Spleen (tissue), 11 donors: ENCODE data around the gene EIF1AD. TPM values are rescaled to one million over a fixed set of nuclear protein-coding genes. Genes with fewer than 3 reads are reported as not detected.
A peak's percentile ranks its signal among the peaks of the same experiment; 100 is the strongest.

Source experiments
- DNase-seq: peaks from one replicate; pipeline ENCODE4 v3.0.0-alpha.2; 2020
- H3K27ac ChIP-seq, 8 donors: fragments of 200-600 bp; sonication (generic) in 7 of 8; 1 replicate in 4 of 8; 2 replicates in 4 of 8; pipeline versions ENCODE4 v1.5.0 to v1.8.0; 2016 to 2021; ENCODE audit warnings: inconsistent platforms in 4 of 8, mild to moderate bottlenecking in 4 of 8, moderate library complexity in 1 of 8
- H3K27me3 ChIP-seq, 7 donors: fragments of 200-600 bp; sonication (generic) in 6 of 7; replicated peaks in 1 of 7; 1 replicate in 4 of 7; 2 replicates in 3 of 7; pipeline versions ENCODE4 v1.5.0 to v1.8.0; 2016 to 2021; ENCODE audit warnings: inconsistent platforms in 3 of 7, mild to moderate bottlenecking in 1 of 7
- H3K36me3 ChIP-seq, 6 donors: fragments of 200-600 bp; sonication (generic) in 5 of 6; 1 replicate in 4 of 6; 2 replicates in 2 of 6; pipeline versions ENCODE4 v1.5.0 to v1.8.0; 2016 to 2021; ENCODE audit warnings: inconsistent platforms in 2 of 6
- H3K4me1 ChIP-seq, 6 donors: fragments of 200-600 bp; sonication (generic) in 5 of 6; 1 replicate in 3 of 6; 2 replicates in 3 of 6; pipeline versions ENCODE4 v1.5.0 to v1.8.0; 2016 to 2021; ENCODE audit warnings: inconsistent platforms in 3 of 6
- H3K4me3 ChIP-seq, 8 donors: fragments of 200-600 bp; sonication (generic) in 7 of 8; 1 replicate in 4 of 8; 2 replicates in 4 of 8; pipeline versions ENCODE4 v1.5.0 to v1.8.0; 2016 to 2021; ENCODE audit warnings: inconsistent platforms in 4 of 8, mild to moderate bottlenecking in 4 of 8, moderate library complexity in 2 of 8
- H3K9me3 ChIP-seq, 8 donors: fragments of 200-600 bp; sonication (generic) in 7 of 8; 1 replicate in 4 of 8; 2 replicates in 4 of 8; pipeline versions ENCODE4 v1.5.0 to v1.8.0; 2016 to 2021; ENCODE audit warnings: inconsistent platforms in 4 of 8
- POLR2A ChIP-seq, 3 donors: fragments of 450-650 bp; IDR thresholded peaks; one replicate each; pipeline ENCODE4 v1.5.1; 2017; ENCODE audit warnings: antibody characterized with exemption in 3 of 3, mild to moderate bottlenecking in 1 of 3
- POLR2AphosphoS5 ChIP-seq, 3 donors: sonication (generic); formaldehyde crosslinking; IDR thresholded peaks; one replicate each; pipeline ENCODE4 v1.5.1; 2017; ENCODE audit warnings: antibody characterized with exemption in 3 of 3
- WGBS, 5 donors: extraction: QIAGEN DNeasy Blood & Tissue Kit in 3 of 5; methylation state at CpG; one replicate each; pipeline versions ENCODE4 v1.1.5 to v1.1.7; 2013 to 2018; 5-methylcytosine and 5-hydroxymethylcytosine counted together
- intact Hi-C: fragments of 100-400 bp; cut with DNase I; formaldehyde crosslinking; loops from one replicate; pipeline ENCODE4 v1.15.0; 2023; ENCODE audit warnings: low total_unique reads
- polyA plus RNA-seq, 3 donors: library from polyadenylated mRNA; stranded (reverse); fragments of 200-250 nt; gene quantifications; one replicate each; pipeline ENCODE4 v1.2.1, GENCODE V29; 2013
- total RNA-seq, 7 donors: library from RNA; depleted of rRNA in 3 of 7; stranded (reverse); fragments of >200 nt in 3 of 7; fragmentation: NEBNext Ultra II Directional in 4 of 7; extraction: Animal tissue kit (Norgen Biotek cat#: 25700) in 4 of 7; gene quantifications; one replicate each; pipeline versions ENCODE4 v1.1.0 to v1.2.1, GENCODE V29; 2016 to 2021
- TF ChIP-seq, protein P1 (sequence below), 11 experiments: fragments of 200-600 bp in 7 of 11; fragments of 450-650 bp in 4 of 11; sonication (generic) in 4 of 11; IDR thresholded peaks in 8 of 11; conservative IDR thresholded peaks in 3 of 11; 1 replicate in 7 of 11; 2 replicates in 4 of 11; pipeline versions ENCODE4 v1.4.0 to v1.8.0; 2016 to 2021; ENCODE audit warnings: antibody characterized with exemption in 11 of 11, inconsistent platforms in 4 of 11, mild to moderate bottlenecking in 1 of 11
- donor health status: healthy with polysubstance abuse.
- donor health status: DM: no; HTN: no; CAD: no; lungs with moderate emphysema.
- donor health status: DM: no; HTN: no; CAD: no.
- donor health status: Bipolar disorder and iron deficiency.
- donor health status: healthy.
- donor health status: DM: no; HTN: no; CAD: no.
- donor health status: DM: yes; HTN: yes; CAD: no.

EIF1AD gene
- total and polyA plus RNA-seq, 10 donors, result 14.3 to 39.2 (median 29.5) TPM

DNA sequence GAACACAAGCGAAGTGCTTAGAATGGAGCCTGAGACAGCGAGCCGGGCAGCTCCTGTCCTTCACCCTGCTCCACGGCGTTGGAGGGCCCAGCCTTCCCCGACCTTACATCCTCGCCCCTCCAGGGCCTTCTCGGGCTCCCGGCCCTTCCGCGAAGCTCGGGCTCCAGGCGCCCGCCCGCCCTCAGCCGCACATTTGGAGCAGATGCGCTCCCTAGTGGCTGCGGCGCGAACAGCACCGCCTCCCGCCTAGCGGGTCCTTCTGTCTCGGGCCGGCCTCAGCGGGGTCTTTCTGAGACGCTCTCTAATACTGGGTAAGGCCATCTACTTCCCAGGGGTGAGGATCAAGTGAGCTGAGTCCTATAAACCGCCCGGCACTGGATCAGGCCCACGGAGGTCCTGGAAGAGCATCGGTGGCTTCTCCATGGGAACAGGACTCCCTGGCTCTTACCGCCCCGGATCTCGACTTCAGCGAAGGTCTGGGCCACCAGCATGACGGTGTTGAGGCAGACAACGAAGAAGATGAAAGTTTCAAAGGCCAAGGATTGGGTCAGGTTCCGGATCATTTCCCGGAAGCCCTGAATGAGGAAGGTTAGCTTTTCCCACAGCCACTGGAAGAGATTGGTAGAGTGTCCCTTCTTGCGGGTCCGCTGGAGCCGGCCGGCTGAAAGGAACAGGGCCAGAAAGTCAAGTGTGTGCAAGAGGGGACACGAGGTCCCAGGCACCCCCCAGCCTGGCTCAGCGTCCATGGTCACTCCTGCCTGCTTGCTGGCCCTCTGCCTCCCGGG lies 20.6 kb upstream of the EIF1AD start:
- 15 to 22% (median 19%) methylated on average over 37 to 46 of the region's 46 CpGs for whole genome bisulfite sequencing, 5 donors
- Histone ChIP-seq H3K9me3 (no peaks in the 10 kb centered on the region), H3K27ac (no peak overlapping the region), H3K36me3 (no peaks in the 10 kb centered on the region), H3K4me3 (peak overlapping the region in 4 of 8 donors; percentile 1 to 48 (median 14)), H3K27me3 (peaks cover 0 to 19% (median 4%) of the 10 kb centered on the region in 7 donors), H3K4me1 (peaks cover 6 to 33% (median 20%) of the 10 kb centered on the region in 6 donors)
- intact Hi-C loops, result no loop called here
- DNase-seq, result peak; percentile 93
- peak; percentile 47 to 79 (median 57) for TF ChIP-seq POLR2AphosphoS5 (IDR thresholded peaks at IDR 0.05)
- TF ChIP-seq, protein P1, sequence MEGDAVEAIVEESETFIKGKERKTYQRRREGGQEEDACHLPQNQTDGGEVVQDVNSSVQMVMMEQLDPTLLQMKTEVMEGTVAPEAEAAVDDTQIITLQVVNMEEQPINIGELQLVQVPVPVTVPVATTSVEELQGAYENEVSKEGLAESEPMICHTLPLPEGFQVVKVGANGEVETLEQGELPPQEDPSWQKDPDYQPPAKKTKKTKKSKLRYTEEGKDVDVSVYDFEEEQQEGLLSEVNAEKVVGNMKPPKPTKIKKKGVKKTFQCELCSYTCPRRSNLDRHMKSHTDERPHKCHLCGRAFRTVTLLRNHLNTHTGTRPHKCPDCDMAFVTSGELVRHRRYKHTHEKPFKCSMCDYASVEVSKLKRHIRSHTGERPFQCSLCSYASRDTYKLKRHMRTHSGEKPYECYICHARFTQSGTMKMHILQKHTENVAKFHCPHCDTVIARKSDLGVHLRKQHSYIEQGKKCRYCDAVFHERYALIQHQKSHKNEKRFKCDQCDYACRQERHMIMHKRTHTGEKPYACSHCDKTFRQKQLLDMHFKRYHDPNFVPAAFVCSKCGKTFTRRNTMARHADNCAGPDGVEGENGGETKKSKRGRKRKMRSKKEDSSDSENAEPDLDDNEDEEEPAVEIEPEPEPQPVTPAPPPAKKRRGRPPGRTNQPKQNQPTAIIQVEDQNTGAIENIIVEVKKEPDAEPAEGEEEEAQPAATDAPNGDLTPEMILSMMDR (IDR thresholded peaks at IDR 0.05 in 8 of 11, conservative IDR thresholded peaks at IDR 0.05 in 3 of 11), result peak; percentile 85 to 98 (median 95)
- no peak for TF ChIP-seq POLR2A (IDR thresholded peaks at IDR 0.05)

DNA sequence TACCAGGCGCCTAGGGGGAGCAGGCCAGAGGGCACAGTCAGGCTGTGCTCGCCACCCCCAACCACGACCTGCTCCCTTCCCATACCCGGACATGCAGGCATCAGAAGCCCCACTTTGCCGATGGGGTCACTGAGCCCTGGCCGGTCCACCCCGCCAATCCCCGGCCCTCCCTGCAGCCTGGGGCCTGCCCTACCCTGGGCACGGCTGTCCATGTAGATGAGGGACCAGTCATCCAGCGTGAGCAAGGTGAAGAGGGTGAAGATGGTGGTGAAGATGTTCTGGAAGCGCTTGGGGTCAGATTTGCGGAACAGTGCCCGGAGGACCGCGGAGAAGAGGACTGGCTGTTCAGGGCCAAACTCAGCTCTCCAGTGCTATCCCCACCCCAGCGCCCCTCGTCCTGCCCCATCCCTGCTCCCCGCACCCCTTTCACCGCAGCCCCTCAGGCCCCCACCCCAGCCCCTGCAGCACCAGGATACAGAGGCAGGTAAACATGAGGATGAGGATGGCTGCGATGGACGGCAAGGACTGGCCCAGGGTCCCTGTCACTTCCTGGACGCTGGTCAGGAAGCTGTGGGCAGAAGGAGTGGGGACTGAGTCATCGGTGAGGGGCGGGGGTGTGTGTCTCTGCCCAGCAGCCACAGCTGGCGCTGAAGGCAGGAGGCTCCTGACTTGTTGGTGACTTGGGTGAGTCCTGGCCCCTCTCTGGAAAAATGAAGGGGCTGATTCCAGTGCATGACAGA lies 18.8 kb upstream of the EIF1AD start:
- Histone ChIP-seq H3K27ac (peak overlapping the region in 3 of 8 donors; percentile 19 to 62 (median 51)), H3K36me3 (no peaks in the 10 kb centered on the region), H3K4me3 (peak overlapping the region in 1 of 8 donors; percentile 27), H3K9me3 (no peaks in the 10 kb centered on the region), H3K27me3 (peaks cover 0 to 19% (median 4%) of the 10 kb centered on the region in 7 donors), H3K4me1 (peaks cover 6 to 33% (median 20%) of the 10 kb centered on the region in 6 donors)
- 67 to 74% (median 71%) methylated on average over 21 to 25 of the region's 25 CpGs for WGBS, 5 donors
- TF ChIP-seq POLR2A (IDR thresholded peaks at IDR 0.05) (no peak), POLR2AphosphoS5 (IDR thresholded peaks at IDR 0.05) (peak in 2 of 3 donors; percentile 48 to 68)
- TF ChIP-seq, protein P1 (IDR thresholded peaks at IDR 0.05 in 8 of 11, conservative IDR thresholded peaks at IDR 0.05 in 3 of 11), result peak in 1 of 11 experiments; percentile 3
- intact Hi-C loops, result no loop called here
- DNase-seq, result peak; percentile 84

DNA sequence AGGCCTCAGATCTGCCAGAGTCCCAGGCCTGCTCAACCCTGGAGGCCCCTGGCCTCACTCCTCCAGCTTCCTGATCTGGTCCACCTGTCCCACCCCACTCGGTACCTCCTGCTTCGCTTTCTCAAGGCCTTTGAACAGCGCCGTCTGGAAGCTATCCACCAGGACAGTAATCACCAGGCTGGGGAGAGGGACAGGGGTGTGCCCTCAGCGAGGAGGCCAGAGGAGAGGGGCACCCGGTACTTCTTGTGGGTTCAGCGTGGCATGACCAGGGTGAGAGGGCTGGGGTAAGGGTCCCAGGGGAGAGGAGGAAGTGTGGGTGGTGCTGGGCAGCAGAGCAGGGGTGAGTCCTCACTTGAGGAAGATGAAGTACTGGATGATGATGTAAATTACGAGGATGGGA lies 18.3 kb upstream of the EIF1AD start:
- intact Hi-C loops, result no loop called here
- peaks cover 6 to 37% (median 20%) of the 10 kb centered on the region in 6 donors for H3K4me1 ChIP-seq
- H3K27ac ChIP-seq, result peak overlapping the region in 1 of 8 donors; percentile 51
- H3K27me3 ChIP-seq, result peaks cover 0 to 19% (median 4%) of the 10 kb centered on the region in 7 donors
- H3K36me3 ChIP-seq, result no peaks in the 10 kb centered on the region
- H3K9me3 ChIP-seq, result no peaks in the 10 kb centered on the region
- DNase-seq, result no peak
- 71 to 77% (median 71%) methylated on average over 8 of the region's 8 CpGs for WGBS, 5 donors
- no peak for TF ChIP-seq POLR2AphosphoS5 (IDR thresholded peaks at IDR 0.05)
- TF ChIP-seq, protein P1 (IDR thresholded peaks at IDR 0.05 in 8 of 11, conservative IDR thresholded peaks at IDR 0.05 in 3 of 11), result no peak
- no peak for TF ChIP-seq POLR2A (IDR thresholded peaks at IDR 0.05)
- H3K4me3 ChIP-seq, result no peak overlapping the region
